Measurements from ENCODE around the gene NFATC2.
"Not testable (repeated sequence)": the region's sequence is repeated elsewhere in the genome, so short reads cannot be mapped to it uniquely, and the experiment has no call there.

The NFATC2 gene

DNA sequence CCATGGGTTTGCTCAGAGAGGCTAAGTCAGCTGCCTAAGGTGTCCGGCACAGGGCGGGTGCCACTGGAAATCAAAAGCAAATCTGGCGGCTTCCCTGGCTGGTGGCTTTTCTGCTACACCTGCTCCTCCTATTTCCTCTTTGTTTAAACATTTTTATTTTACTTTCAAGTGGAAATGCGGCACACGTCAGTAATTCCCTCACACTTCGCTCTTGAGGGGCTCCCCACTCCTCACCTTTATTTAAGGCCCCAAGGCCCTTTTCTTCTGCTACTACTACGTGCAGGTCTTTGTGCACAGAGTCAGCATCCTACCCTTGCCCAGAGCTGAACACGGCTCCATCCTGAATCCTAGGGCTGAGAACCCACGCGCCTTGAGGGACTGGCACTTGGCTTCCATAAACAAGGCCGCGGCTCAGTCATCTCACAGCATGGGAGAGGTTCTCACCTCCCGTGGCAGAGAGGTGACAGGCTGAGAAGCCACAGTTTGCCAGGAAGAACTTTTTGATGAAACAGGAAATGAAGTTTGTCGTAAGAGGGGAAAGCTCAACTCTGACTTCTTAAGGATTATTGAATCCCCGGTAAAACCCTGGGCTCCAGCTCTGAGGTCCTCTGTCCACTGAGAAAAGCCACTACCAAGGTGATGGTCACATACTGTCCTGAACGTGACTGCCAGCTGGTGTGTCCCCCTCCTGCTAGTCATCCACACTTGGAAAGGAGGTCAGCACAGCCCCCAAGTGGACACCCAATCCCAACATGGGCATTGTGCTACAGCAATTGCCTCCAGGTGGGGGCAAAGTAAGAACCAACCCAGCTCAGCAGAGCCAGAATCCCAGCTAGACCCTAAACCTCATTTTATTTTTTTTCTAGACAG, 48.0 kb downstream of the NFATC2 start:
- DNase-seq (ENCODE audit: low spot score), result no peak

GRCh38 chr20:51493346-51493791, 49.1 kb downstream of the NFATC2 start:
- DNase-seq (ENCODE audit: low spot score), result no peak

GRCh38 chr20:51492167-51493092, 50.1 kb downstream of the NFATC2 start:
- DNase-seq (ENCODE audit: low spot score), result no peak

DNA sequence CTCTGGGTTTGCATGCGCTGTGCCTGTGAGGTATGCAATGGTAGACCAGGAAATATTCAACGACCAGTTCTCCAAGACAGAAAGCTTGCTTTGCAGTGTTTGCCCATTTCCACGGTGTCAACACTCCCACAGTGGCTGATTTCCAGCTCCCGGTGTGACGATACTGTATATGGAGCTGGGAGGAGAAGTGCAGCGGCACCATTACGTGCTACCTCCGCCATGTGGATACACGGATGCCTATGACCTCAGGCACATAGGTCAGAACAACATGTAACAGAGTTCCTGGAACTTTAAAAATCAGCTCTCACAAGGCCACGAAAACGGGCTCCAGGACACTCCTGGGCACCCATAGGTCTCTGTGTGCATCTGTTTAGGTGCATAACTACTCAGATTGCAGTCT, 51.1 kb downstream of the NFATC2 start:
- DNase-seq (ENCODE audit: low spot score), result no peak

- no peak for DNase-seq (ENCODE audit: low spot score)
These were observed 51.9 kb downstream of the NFATC2 start for GRCh38 chr20:51490635-51491034.

GRCh38 chr20:51489611-51490010, 52.9 kb downstream of the NFATC2 start:
- DNase-seq (ENCODE audit: low spot score), result no peak

- DNase-seq (ENCODE audit: low spot score), result no peak
These were observed 54.2 kb downstream of the NFATC2 start for GRCh38 chr20:51488331-51488730.

- no peak for DNase-seq (ENCODE audit: low spot score)
These were observed 54.8 kb downstream of the NFATC2 start for GRCh38 chr20:51487565-51488268.

DNA sequence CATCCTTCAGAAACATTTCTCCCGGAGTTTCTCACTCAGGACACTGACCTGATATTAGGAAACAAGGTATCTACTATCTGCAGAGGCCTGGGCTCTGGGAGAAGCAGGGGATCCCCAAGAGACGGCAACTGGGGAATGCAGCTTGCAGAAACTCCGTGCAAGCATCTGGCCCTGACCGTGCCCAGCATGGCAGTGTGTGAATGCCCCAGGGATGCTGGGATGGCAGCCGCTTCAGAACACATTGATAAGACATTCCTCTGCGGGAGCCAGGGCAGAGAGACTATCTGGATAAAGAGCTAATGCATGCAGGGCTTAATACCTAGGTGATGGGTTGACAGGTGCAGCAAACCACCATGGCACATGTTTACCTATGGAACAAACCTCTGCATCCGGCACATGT, 55.4 kb downstream of the NFATC2 start:
- DNase-seq (ENCODE audit: low spot score), result no peak

GRCh38 chr20:51486197-51487005, 56.1 kb downstream of the NFATC2 start:
- DNase-seq (ENCODE audit: low spot score), result no peak

DNA sequence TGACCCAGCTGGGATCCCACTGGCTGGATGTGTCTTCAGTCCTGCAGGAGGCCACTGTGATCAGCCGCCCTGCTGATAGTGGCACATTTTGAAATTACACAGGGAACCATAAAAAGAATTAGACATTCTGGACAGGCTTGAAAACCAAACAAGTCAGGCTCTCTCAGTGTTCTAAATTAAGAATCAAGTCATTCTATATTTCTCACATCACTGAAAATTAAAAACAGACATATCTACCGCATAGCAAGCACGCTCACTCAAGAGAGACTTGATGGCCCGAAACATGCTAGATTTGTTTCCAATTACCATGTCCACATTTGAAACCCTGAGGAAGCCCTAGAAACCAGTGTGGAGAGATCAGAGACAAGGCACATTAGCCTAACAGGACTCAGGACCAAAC, 57.7 kb downstream of the NFATC2 start:
- DNase-seq (ENCODE audit: low spot score), result no peak

- DNase-seq (ENCODE audit: low spot score), result no peak
These were observed 58.2 kb downstream of the NFATC2 start for GRCh38 chr20:51484141-51484815.

GRCh38 chr20:51482836-51483473, 59.6 kb downstream of the NFATC2 start:
- no peak for DNase-seq (ENCODE audit: low spot score)

DNA sequence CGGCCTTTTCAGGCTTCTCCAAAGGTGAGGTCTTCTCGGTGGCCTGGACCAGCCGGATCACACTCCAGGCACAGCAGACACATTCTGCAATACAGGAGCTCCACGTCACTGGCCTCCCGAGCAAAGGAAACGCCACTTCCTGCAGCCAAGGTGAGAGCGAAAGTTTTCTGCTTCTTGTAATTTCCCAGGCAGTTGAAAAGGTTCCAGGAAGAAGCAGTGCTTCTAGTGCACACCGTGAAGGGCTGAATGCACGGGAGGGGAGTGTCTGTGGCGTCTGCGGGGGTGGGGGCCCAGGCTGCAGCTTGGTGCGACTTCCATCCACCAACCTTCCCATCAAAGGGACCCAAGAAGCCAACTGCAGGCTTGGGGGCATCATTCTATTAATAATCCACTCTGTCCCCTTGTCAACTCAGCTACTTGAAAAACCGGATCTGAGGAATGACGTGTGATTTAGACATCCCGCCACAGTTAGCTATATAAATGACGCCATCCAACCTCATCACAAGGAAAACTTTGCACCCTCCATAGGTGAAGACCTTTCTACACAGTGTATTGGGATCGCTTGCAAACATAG, 61.1 kb downstream of the NFATC2 start:
- DNase-seq (ENCODE audit: low spot score), result no peak

- DNase-seq (ENCODE audit: low spot score), result no peak
These were observed 61.8 kb downstream of the NFATC2 start for GRCh38 chr20:51480507-51481270.

- DNase-seq (ENCODE audit: low spot score), result not testable (repeated sequence)
These were observed 66.4 kb downstream of the NFATC2 start for GRCh38 chr20:51476106-51476505.

- no peak for DNase-seq (ENCODE audit: low spot score)
These were observed 68.7 kb downstream of the NFATC2 start for GRCh38 chr20:51473771-51474170.

DNA sequence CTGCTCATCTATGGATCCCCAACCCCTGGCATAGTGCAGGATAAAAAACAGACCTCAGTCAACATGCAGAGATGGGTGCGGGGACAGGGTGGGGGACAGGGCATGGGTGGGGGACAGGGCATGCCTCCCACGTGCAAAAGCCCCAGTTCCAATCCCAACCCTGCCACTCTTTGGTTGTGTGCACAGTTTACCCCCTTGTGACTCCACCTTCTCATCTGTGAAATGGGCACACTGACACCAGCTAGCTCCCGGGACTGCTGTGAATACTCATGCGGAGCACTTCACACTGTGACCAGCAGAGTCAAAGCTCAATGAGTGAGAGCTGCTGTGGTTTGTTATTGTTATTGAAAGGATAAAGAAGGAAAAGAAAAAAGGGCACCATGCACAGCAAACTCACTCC, 69.3 kb downstream of the NFATC2 start:
- DNase-seq (ENCODE audit: low spot score), result no peak

GRCh38 chr20:51470907-51471411, 71.6 kb downstream of the NFATC2 start:
- no peak for DNase-seq (ENCODE audit: low spot score)
